HG02870 (cell line): Measurements from ENCODE around the gene AK8.

Source experiments
- ATAC-seq: cut with Tn5 transposase; IDR thresholded peaks from one replicate; pipeline ENCODE4 v1.9.1; 2021; ENCODE audit warnings: mild to moderate bottlenecking, moderate library complexity; ENCODE audit not compliant: unreplicated experiment

The AK8 gene

DNA sequence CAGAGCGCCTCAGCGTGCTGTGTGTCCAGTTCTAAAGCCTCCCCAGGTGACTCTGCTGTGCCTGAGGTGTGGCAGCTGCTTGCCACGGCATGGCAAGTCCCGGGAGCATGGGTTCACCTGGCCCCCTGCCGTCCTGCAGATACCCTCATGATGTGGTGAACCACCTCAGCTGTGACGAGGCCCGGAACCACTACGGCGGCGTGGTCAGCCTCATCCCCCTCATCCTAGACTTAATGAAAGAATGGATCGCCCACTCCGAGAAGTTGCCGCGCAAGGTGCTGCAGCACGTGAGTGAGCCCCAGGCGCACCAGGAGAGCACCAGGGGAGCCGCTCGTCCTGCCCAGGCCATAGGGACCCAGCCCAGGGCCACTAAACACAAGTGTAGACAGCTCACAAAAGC is 10.1 kb upstream of the AK8 start:
- ATAC-seq, result no peak

DNA sequence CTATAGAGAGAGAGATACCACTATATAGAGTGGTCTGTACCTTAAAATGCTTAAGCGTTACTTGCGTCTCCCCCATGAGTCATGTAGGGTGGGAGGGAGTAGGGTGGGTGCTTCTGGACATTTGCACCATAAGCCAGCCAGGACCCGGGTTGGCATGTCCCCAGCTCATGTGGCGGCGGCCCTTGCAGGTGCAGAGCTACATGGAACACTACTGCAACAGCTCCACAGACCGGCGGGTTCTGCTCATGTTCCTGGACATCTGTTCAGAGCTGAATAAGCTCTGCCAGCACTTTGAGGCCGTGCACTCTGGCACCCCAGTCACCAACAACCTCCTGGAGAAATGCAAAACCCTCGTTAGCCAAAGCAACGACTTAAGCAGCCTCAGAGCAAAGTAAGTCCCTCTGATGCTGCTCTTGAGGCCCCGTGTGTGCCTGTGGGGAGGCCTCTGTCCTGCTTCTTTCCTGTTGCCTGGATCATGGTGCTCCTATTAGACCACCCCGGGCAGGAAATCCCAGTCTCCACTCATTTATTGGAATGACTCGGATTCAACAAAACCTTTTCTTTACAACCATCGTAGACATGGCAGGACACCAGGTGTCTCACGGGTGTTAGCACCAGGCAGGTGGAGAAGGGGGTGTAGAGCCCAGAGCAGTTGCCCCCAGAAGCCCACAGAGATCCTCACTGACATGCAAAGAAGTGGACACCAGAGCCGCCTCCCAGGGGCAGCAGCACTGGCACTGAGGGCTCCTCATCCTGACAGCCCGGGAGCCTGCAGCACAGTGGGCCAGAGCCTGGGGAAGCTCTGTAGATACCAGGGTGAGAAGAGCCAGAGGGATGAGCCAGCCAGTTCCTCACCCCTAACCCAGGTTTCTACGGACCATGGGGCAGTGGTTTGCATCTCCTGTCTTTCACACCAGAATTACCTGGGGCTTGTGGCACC is 9.4 kb upstream of the AK8 start:
- ATAC-seq, result no peak

DNA sequence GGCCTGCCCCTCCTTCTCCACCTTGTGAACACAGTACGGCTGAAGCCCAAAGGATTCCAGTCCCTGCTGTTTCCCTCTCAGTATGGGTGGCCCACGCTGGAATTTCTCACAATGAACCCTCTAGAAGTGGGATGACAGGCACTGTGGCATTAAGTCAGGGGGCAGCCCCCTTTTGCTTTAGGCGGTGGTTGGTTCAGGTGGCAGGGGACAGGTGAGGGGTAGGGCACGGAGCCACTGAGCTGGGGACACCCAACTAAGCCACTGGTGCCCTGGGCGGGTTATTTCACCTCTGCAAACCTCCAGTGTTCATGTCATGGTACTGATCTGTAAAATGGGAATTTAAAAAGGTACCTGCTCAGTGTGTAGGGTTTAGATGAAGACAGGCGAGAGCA is 8.2 kb upstream of the AK8 start:
- ATAC-seq, result no peak

GRCh38 chr9:132885720-132886333 is 7.7 kb upstream of the AK8 start:
- ATAC-seq, result no peak

DNA sequence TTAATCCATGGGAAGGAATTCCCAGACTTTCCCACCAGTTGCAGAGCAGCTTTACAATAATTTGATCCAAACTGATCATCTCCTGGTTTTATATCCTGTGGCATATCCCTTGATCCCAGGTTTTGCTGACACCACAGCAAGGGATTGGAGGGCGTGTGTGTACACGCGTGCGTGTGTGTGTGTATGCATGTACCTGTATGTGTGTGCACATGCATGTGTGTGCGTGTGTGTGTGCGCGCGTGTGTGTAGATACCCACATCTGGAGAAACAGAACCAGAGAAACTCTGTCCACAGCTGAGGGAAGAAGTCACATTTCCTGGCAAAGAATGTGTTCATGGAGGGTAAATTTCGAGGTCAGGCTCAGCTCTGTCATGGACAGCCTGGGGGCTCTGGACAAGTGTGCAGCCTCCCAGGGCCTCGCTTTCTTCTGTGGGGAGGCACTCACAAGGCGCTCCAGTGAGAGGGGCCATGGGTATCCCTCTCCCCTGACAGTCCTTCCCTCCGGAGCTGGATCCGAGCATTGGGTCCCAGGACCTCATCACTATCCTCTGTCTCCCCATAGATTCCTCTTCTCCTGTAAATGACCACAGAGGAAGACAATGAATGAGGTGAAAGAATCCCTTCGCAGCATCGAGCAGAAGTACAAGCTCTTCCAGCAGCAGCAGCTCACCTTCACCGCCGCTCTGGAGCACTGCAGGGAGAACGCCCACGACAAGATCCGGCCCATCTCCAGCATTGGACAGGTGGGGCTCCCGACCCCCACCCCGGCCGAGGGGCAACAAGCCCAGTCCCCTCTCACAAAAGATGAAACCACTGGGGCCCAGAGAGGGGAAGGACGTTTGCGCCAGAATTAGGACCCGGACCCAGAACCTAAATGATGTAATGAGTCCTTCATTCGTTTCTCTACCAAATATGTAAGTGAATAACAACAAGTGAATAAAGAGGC is 5.5 kb upstream of the AK8 start:
- no peak for ATAC-seq

DNA sequence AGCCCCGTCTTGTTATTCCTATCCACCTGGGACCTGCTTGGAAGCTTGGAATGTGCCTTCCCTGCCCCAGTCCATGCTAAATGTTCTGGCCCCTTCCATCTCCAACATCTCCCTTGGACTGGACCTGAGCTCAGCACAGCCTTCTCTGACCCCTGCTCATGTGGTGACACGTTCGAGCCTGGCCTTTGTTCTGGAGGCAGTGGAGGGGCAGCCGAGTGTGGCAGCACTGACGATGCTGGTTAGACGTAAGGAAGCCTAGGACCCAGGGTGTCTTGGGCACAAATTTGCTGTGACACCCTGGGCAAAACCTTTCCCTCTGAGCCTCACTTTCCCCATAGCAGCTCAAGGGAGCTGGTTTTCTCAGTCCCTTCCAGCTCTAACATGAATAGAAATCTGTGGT is 4.5 kb upstream of the AK8 start:
- ATAC-seq, result no peak

GRCh38 chr9:132881826-132882225 is 3.7 kb upstream of the AK8 start:
- ATAC-seq, result no peak

DNA sequence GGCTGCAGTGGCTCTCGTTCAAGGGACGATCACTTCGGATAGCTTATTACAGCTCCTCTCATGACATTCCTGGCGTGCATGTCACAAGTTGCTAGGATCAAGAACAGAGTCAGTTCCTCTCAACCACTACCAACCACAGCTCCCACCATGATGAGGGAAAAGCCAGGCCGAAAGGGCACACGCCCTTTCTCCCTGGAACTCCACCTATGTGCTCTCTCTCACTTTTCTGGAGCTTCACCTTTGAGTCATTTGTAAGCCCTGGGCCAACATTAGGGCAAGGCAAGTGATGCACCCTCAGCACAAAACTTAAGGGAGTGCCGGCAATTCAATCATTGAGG is 2.2 kb upstream of the AK8 start:
- ATAC-seq, result no peak

GRCh38 chr9:132879457-132880323 is 1.6 kb upstream of the AK8 start:
- no peak for ATAC-seq

DNA sequence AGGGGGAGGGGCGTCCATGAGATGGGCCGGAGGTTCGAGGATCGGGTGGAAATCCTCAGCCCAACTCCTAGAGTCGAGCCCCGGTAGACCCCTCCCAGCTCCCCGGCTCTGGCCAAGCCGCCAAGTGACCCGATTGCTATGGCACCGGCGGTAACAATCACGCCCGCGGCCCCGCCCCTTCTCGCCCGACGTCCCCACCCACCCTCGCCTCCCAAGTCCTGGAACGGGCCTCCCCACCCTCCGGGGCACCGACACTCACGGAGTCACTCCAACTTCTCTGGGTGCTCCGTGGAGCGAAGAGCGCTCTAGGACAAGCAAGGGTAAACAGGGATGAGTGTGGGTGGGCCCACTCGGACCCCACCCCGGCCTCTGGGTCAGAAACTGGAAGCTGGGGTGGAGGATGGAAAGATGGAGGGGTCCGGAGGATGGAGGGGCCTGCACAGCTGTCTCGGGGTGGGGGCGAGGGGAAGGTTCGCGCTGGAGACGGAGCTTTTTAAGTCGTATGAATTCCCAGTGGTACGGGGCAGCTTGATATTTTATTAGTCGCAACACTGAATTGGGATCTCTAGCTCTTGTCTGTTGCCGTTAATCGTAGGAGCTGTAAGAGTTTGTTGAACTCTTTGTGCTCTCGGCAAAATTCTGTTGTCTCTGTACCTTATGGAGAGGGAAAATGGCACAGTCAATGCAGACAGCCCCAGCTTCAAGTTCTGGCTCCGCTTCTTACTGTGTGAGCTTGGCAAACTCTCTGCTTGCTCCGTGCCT is 792 bp upstream of the AK8 start, which contains the start of gene SPACA9:
TSS of gene SPACA9 (plus strand) at position 204 of the 762 bp plus-strand sequence. CDS start 5,050 bp downstream, outside the sequence.
- no peak for ATAC-seq

GRCh38 chr9:132877458-132877823 is 643 bp downstream of the AK8 start:
- ATAC-seq, result no peak

- no peak for ATAC-seq
Measured at GRCh38 chr9:132876849-132877248, 1.2 kb downstream of the AK8 start.

- no peak for ATAC-seq
Measured at GRCh38 chr9:132875159-132875558, 2.9 kb downstream of the AK8 start.

DNA sequence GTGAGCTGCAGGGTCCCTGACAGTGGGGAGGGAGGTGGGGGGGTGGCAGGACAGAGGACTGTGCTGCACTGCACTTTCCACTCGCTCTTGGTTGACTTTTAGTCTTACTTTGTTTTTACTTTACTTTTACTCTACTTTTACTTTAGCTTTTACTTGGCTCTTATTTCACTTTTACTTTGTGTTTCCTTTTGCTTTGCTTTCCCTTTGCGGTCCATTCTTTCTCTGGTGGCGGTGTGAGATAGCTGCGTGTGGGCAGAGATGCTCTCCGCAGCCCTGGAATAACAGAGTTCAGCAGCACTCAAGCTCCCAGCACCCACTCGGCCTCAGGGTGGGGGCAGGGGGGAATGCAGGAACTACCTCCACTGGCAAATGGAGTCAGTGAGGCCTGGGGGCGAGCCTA is 4.7 kb downstream of the AK8 start:
- no peak for ATAC-seq

DNA sequence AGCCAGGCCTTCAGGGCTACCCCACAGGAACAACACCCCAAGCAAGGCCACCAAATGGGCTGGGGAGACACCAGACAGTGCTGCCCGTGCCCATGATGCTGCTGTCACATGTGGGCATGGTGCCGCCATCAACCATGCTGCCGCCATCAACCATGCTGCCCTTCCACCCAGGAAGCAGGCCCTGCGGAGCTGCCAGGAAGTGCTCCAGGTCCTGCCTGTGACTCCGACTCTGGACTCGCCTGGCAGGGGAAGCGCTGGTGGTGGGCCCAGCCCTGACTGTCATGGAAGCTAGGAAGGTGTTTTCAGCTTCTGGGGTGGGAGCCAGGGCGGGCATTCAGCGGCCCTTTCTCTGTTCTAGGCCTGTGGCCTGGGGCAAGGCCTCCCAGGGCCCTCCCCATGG is 8.8 kb downstream of the AK8 start:
- no peak for ATAC-seq

GRCh38 chr9:132866898-132867297 is 11.2 kb downstream of the AK8 start:
- ATAC-seq, result no peak

GRCh38 chr9:132864691-132865090 is 13.4 kb downstream of the AK8 start:
- ATAC-seq, result no peak

DNA sequence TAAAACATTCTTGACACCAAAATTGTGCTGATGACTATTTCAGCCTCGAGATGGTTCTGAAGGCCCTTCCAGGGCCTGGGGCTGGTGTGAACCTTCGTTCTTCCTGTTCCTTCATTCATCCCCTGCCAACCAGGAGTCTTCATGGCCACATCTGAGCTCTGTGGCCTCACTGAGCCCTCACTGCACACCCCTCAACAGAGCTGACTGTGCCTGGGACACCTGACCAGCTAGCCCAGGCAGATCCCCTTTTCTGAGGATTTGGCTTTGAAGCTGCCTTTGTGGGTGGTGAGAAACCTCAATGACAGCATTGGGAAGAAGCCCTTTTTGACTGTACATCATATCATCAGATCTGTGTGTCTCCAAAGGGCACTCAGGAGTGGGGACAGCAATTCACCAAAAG is 13.8 kb downstream of the AK8 start:
- no peak for ATAC-seq

- ATAC-seq, result no peak
Measured at GRCh38 chr9:132863096-132863495, 15.0 kb downstream of the AK8 start.

DNA sequence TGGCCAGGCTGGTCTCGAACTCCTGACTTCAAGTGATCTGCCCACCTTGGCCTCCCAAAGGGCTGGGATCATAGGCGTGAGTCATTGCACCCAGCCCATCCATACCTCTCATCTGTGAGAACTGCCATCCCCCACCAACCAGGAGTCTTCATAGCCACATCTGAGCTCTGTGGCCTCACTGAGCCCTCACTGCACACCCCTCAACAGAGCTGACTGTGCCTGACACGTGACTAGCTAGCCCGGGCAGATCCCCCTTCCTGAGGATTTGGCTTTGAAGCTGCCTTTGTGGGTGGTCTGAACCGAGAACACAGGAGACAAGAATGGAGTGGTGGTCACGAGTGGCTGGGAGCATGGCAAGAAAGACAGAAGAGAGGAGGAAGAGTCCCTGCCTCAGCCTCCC is 15.6 kb downstream of the AK8 start:
- no peak for ATAC-seq
